ENCODE results near the gene PDIA5. TPM values are rescaled to one million over a fixed set of nuclear protein-coding genes. Genes with fewer than 3 reads are reported as not detected.

PDIA5 gene
- total RNA-seq, 4 donors from 2014 or later, result 34.0 to 52.4 (median 44.6) TPM

DNA sequence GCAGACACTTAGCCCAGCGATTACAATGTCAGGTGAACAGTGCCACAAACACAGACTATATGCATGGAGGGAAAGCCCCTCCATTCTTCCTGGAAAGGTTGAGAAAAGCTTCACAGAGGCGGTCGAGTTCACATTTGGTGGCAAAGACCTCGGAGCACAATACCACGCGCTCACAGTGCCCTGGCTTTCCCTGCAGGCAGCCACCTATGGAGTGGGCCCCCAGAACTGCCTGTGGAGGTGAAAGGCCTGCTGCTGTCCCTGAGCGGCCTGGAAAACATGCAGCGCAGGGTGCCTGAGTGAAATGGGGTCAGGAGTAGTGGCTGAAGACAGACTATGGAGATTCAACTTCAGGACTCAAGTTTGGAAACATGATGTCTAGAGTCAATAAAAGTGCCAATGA is 26.9 kb downstream of the PDIA5 start:
- Histone ChIP-seq H3K27ac (no peak overlapping the region), H3K27me3 (no peaks in the 10 kb centered on the region), H3K4me3 (replicated peaks in 1 of 3) (no peak overlapping the region), H3K36me3 (peaks cover 3 to 11% of the 10 kb centered on the region in 2 donors), H3K9me3 (no peaks in the 10 kb centered on the region), H3K4me1 (peaks cover 45 to 52% of the 10 kb centered on the region in 2 donors)
- no peak for TF ChIP-seq POLR2A (IDR thresholded peaks at IDR 0.05)
- TF ChIP-seq, protein P1, sequence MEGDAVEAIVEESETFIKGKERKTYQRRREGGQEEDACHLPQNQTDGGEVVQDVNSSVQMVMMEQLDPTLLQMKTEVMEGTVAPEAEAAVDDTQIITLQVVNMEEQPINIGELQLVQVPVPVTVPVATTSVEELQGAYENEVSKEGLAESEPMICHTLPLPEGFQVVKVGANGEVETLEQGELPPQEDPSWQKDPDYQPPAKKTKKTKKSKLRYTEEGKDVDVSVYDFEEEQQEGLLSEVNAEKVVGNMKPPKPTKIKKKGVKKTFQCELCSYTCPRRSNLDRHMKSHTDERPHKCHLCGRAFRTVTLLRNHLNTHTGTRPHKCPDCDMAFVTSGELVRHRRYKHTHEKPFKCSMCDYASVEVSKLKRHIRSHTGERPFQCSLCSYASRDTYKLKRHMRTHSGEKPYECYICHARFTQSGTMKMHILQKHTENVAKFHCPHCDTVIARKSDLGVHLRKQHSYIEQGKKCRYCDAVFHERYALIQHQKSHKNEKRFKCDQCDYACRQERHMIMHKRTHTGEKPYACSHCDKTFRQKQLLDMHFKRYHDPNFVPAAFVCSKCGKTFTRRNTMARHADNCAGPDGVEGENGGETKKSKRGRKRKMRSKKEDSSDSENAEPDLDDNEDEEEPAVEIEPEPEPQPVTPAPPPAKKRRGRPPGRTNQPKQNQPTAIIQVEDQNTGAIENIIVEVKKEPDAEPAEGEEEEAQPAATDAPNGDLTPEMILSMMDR (IDR thresholded peaks at IDR 0.05), result no peak
- intact Hi-C loops (cut with DNase I), result no loop called here
- DNase-seq, result no peak
- WGBS, 2 donors, result 92 to 94% methylated on average over 8 of the region's 8 CpGs

DNA sequence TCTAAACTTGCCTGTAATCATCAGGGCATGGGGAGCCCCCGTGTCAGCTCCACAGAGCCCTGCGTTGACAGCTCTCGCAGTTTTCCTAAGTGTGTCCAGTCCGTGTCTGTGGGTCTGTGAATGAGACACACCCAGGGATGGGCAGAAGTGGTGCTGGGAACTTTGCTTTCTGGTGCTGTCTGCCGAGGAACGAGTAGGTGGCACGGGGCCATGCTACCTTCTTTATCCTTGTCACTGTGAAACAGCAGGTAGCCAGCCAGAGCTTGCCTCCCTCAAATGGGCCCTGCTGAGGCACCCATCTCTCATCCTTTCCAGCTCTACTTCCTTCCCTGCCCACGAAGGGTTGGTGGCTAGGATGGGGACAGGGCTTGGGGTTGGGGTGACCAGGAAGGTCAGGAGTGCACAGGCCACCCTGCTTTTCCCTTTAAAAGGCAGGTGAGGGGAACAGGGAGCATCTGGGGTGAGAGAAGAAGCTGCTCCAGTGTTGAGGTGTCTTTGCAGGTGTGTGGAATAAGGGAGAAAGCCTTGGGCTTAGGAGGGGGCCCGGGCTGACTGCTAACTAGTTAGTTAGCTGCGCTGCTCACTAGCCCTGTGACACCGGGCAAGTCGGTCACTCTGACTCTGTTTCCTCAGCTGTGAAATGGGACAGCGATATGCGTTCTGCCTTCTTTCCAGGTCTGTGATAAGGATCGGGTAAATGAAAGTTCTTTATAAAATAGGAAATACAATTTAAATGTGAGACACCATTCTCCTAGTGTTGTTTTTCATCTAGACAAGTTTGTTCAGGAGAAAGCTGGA is 27.9 kb downstream of the PDIA5 start:
- intact Hi-C loops (cut with DNase I), result no loop called here
- Histone ChIP-seq H3K9me3 (no peaks in the 10 kb centered on the region), H3K4me1 (peaks cover 45 to 51% of the 10 kb centered on the region in 2 donors), H3K27me3 (no peaks in the 10 kb centered on the region), H3K4me3 (replicated peaks in 1 of 3) (no peak overlapping the region), H3K36me3 (peaks cover 3 to 11% of the 10 kb centered on the region in 2 donors), H3K27ac (no peak overlapping the region)
- no peak for TF ChIP-seq POLR2A (IDR thresholded peaks at IDR 0.05)
- TF ChIP-seq, protein P1 (IDR thresholded peaks at IDR 0.05), result no peak
- WGBS, 2 donors, result 91 to 95% methylated on average over 15 of the region's 15 CpGs
- DNase-seq, result no peak

DNA sequence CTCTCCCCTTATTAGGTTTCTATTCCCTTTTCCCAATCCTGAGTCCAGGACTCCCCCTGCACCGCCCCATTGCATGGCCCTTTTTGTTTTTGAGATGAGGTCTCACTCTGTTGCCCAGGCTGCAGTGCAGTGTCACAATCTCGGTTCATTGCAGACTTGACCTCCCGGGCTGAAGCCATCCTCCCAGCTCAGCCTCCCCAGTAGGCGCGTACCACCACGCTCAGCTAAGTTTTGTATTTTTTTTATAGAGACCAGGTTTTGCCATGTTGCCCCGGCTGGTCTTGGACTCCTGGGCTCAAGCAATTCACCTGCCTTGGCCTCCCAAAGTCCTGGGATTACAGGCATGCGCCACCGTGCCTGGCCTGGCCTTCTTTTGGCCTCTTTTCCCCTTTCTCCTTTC is 29.3 kb downstream of the PDIA5 start:
- Histone ChIP-seq H3K36me3 (peaks cover 3 to 11% of the 10 kb centered on the region in 2 donors), H3K27ac (no peak overlapping the region), H3K4me3 (replicated peaks in 1 of 3) (no peak overlapping the region), H3K9me3 (no peaks in the 10 kb centered on the region), H3K4me1 (peaks cover 32 to 46% of the 10 kb centered on the region in 2 donors), H3K27me3 (no peaks in the 10 kb centered on the region)
- no peak for TF ChIP-seq POLR2A (IDR thresholded peaks at IDR 0.05)
- TF ChIP-seq, protein P1 (IDR thresholded peaks at IDR 0.05), result no peak
- no peak for DNase-seq
- 93 to 97% methylated on average over 9 of the region's 9 CpGs for WGBS, 2 donors
- intact Hi-C loops (cut with DNase I), result no loop called here

DNA sequence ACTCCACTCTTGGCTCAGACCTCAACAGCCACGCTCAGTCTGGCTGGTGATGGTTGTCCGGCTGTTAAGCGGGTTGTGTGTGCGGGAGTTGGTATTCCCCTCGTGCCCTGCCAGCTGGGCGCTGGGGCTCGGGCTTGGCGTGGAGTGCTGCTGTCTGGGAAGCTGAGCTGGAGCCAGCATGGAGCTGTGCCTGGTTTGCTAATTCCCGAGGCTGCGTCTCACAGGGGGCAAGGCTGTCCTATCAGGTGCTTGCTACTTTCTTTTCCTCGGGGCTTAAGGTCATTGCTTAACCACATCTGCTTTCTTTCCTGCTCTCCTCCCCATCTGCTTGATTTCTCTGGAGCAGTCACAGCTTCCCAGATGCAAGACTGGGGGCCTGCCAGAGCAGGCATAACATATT is 29.9 kb downstream of the PDIA5 start:
- Histone ChIP-seq H3K36me3 (peaks cover 3 to 7% of the 10 kb centered on the region in 2 donors), H3K9me3 (no peaks in the 10 kb centered on the region), H3K4me1 (peaks cover 26 to 40% of the 10 kb centered on the region in 2 donors), H3K27me3 (no peaks in the 10 kb centered on the region), H3K27ac (no peak overlapping the region), H3K4me3 (replicated peaks in 1 of 3) (no peak overlapping the region)
- DNase-seq, result peak; percentile 66 to 76
- WGBS, 2 donors, result 28 to 42% methylated on average over 11 of the region's 11 CpGs
- TF ChIP-seq POLR2A (IDR thresholded peaks at IDR 0.05), result no peak
- TF ChIP-seq, protein P1 (IDR thresholded peaks at IDR 0.05), result no peak
- intact Hi-C loops (cut with DNase I), result no loop called here
